Spleen (tissue), 7 donors: Measurements from ENCODE around the gene BCAR1.

Source experiments
- CTCF ChIP-seq, 11 experiments: fragments of 200-600 bp in 7 of 11; fragments of 450-650 bp in 4 of 11; sonication (generic) in 4 of 11; IDR thresholded peaks in 8 of 11; conservative IDR thresholded peaks in 3 of 11; 1 replicate in 7 of 11; 2 replicates in 4 of 11; pipeline versions ENCODE4 v1.4.0 to v1.8.0; 2016 to 2021; ENCODE audit warnings: antibody characterized with exemption in 11 of 11, inconsistent platforms in 4 of 11, mild to moderate bottlenecking in 1 of 11
- POLR2A ChIP-seq, 3 donors: fragments of 450-650 bp; IDR thresholded peaks; one replicate each; pipeline ENCODE4 v1.5.1; 2017; ENCODE audit warnings: antibody characterized with exemption in 3 of 3, mild to moderate bottlenecking in 1 of 3
- donor health status: DM: no; HTN: no; CAD: no; lungs with moderate emphysema.
- donor health status: DM: no; HTN: no; CAD: no.
- donor health status: DM: no; HTN: no; CAD: no.

DNA sequence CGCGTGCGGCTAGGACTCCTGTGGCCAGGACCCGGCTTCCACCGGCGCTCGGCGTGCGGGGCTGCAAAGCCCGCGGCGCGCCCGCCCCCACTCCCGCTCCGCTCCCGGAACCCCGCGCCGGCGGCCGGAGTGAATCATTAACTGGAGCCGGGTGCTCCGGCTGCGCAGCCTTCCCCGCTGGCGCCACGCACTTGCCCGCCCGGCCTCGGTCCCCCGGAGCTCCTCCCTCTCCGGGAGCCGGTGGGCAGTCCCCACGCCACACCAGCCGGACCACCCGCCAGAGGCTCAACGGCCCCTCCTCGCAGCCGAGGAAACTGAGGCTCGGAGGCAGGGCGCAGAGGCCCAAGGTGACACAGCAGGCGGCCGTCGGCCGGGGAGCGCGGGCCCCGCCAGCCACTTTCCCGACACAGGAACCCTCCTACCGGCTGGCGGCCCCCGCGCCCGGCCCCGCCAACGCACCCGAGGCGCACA, 580 bp downstream of the BCAR1 start:
- TF ChIP-seq CTCF (IDR thresholded peaks at IDR 0.05 in 8 of 11, conservative IDR thresholded peaks at IDR 0.05 in 3 of 11) (no peak), POLR2A (IDR thresholded peaks at IDR 0.05) (no peak)
